Tibial artery (tissue), 4 donors: ENCODE results near the gene TCAF1.

Experiments used
- DNase-seq, 2 donors: peaks; one replicate each; pipeline ENCODE4 v3.0.0-alpha.2; 2019
- H3K27ac ChIP-seq, 2 donors: fragments of 200-600 bp; sonication (generic) in 1 of 2; 1 replicate in 1 of 2; 2 replicates in 1 of 2; pipeline ENCODE4 v1.5.1; 2018 to 2019; ENCODE audit warnings: mild to moderate bottlenecking in 1 of 2
- H3K27me3 ChIP-seq, 2 donors: fragments of 200-600 bp; sonication (generic) in 1 of 2; one replicate each; pipeline versions ENCODE4 v1.5.1 to v1.6.0; 2016 to 2019
- H3K36me3 ChIP-seq, 3 donors: fragments of 200-600 bp; sonication (generic) in 2 of 3; one replicate each; pipeline ENCODE4 v1.5.1; 2016 to 2019; ENCODE audit warnings: mild to moderate bottlenecking in 2 of 3
- H3K4me1 ChIP-seq, 4 donors: fragments of 200-600 bp; sonication (generic) in 2 of 4; 1 replicate in 3 of 4; 2 replicates in 1 of 4; pipeline ENCODE4 v1.5.1; 2016 to 2019
- H3K4me3 ChIP-seq, 2 donors: fragments of 200-600 bp; sonication (generic) in 1 of 2; 1 replicate in 1 of 2; 2 replicates in 1 of 2; pipeline ENCODE4 v1.5.1; 2018 to 2019; ENCODE audit warnings: mild to moderate bottlenecking in 2 of 2
- H3K9me3 ChIP-seq, 3 donors: fragments of 200-600 bp; sonication (generic) in 1 of 3; one replicate each; pipeline ENCODE4 v1.5.1; 2016 to 2019
- CTCF ChIP-seq, 2 experiments: fragments of 200-600 bp in 1 of 2; fragments of 450-650 bp in 1 of 2; IDR thresholded peaks; one replicate each; pipeline ENCODE4 v1.5.1; 2017 to 2019; ENCODE audit warnings: antibody characterized with exemption in 2 of 2, mild to moderate bottlenecking in 1 of 2, moderate library complexity in 1 of 2
- intact Hi-C: fragments of 100-400 bp; cut with DNase I; formaldehyde crosslinking; loops from one replicate; pipeline ENCODE4 v1.15.0; 2023; ENCODE audit warnings: low total_unique reads

TCAF1 gene

GRCh38 chr7:143901668-143902331 is at the start of gene TCAF1:
Gene TCAF1 (minus strand): TSS chr7:143902176. CDS start chr7:143876608, 25,568 bp downstream.
- DNase-seq: peak; percentile 94 to 98
- Histone ChIP-seq H3K9me3 (no peaks in the 10 kb centered on the region), H3K27me3 (no peaks in the 10 kb centered on the region), H3K4me3 (peak within 1 kb of the TSS; percentile 67 to 79), H3K4me1 (peaks cover 0 to 36% (median 15%) of the 10 kb centered on the region in 4 donors), H3K36me3 (no peaks in the 10 kb centered on the region), H3K27ac (peak within 1 kb of the TSS; percentile 88 to 96)
- intact Hi-C loops: no loop called here
- TF ChIP-seq CTCF (IDR thresholded peaks at IDR 0.05): no peak

- H3K9me3 ChIP-seq: no peaks in the 10 kb centered on the region
- intact Hi-C loops: no loop called here
- H3K36me3 ChIP-seq: no peaks in the 10 kb centered on the region
- DNase-seq: no peak
- H3K4me3 ChIP-seq: no peak overlapping the region
- no peak for TF ChIP-seq CTCF (IDR thresholded peaks at IDR 0.05)
- no peaks in the 10 kb centered on the region for H3K27me3 ChIP-seq
- no peak overlapping the region for H3K27ac ChIP-seq
- peaks cover 0 to 10% (median 0%) of the 10 kb centered on the region in 4 donors for H3K4me1 ChIP-seq
Observed at GRCh38 chr7:143948733-143949132, 46.8 kb upstream of the TCAF1 start.

GRCh38 chr7:143947111-143947510 is 45.1 kb upstream of the TCAF1 start:
- Histone ChIP-seq H3K4me1 (no peaks in the 10 kb centered on the region), H3K27ac (no peak overlapping the region), H3K4me3 (no peak overlapping the region), H3K36me3 (no peaks in the 10 kb centered on the region), H3K27me3 (no peaks in the 10 kb centered on the region), H3K9me3 (no peaks in the 10 kb centered on the region)
- intact Hi-C loops: no loop called here
- no peak for DNase-seq
- no peak for TF ChIP-seq CTCF (IDR thresholded peaks at IDR 0.05)

- DNase-seq: no peak
- no peak overlapping the region for H3K4me3 ChIP-seq
- no peaks in the 10 kb centered on the region for H3K27me3 ChIP-seq
- no peak overlapping the region for H3K27ac ChIP-seq
- no peaks in the 10 kb centered on the region for H3K4me1 ChIP-seq
- TF ChIP-seq CTCF (IDR thresholded peaks at IDR 0.05): no peak
- no peaks in the 10 kb centered on the region for H3K9me3 ChIP-seq
- no peaks in the 10 kb centered on the region for H3K36me3 ChIP-seq
- intact Hi-C loops: no loop called here
Observed at GRCh38 chr7:143945423-143945822, 43.4 kb upstream of the TCAF1 start.

- intact Hi-C loops: no loop called here
- Histone ChIP-seq H3K27ac (no peak overlapping the region), H3K36me3 (no peaks in the 10 kb centered on the region), H3K27me3 (no peaks in the 10 kb centered on the region), H3K4me1 (peaks cover 0 to 20% (median 3%) of the 10 kb centered on the region in 4 donors), H3K9me3 (no peaks in the 10 kb centered on the region), H3K4me3 (no peak overlapping the region)
- no peak for TF ChIP-seq CTCF (IDR thresholded peaks at IDR 0.05)
- DNase-seq: no peak
Observed at GRCh38 chr7:143938379-143939243, 36.6 kb upstream of the TCAF1 start.
